Keratinocyte (primary cell): ENCODE measurements around the gene PACC1. TPM values are rescaled to one million over a fixed set of nuclear protein-coding genes. Genes with fewer than 3 reads are reported as not detected.

Experiments used
- DNase-seq: peaks from one replicate; pipeline ENCODE4 v3.0.0-alpha.2; 2011; ENCODE audit warnings: low read depth, missing footprints, low spot score
- FAIRE-seq: peaks from 2 replicates; lab custom pipeline; 2011; peaks lifted over from hg19 to GRCh38; lab: Jason Lieb, UNC
- H2AFZ ChIP-seq: 2 replicates; pipeline ENCODE4 v1.6.0; 2012; ENCODE audit warnings: low read length, control low read depth, inconsistent platforms; ENCODE audit not compliant: control insufficient read depth
- H3K27ac ChIP-seq: 2 replicates; pipeline ENCODE4 v1.5.1; 2011; ENCODE audit warnings: low read length; ENCODE audit not compliant: control insufficient read depth, insufficient read depth
- H3K27me3 ChIP-seq: 3 replicates; pipeline ENCODE4 v1.6.0; 2011; ENCODE audit warnings: low read length; ENCODE audit not compliant: control insufficient read depth, insufficient read depth; ENCODE audit errors: extremely low read depth
- H3K36me3 ChIP-seq, 2 experiments: 2 replicates in 1 of 2; 3 replicates in 1 of 2; pipeline ENCODE4 v1.5.1; 2011; ENCODE audit warnings: low read length in 2 of 2, mild to moderate bottlenecking in 1 of 2; ENCODE audit not compliant: control insufficient read depth in 2 of 2, insufficient read depth in 2 of 2; ENCODE audit errors: extremely low read depth in 1 of 2
- H3K4me1 ChIP-seq: 3 replicates; pipeline ENCODE4 v1.5.1; 2011; ENCODE audit warnings: low read length; ENCODE audit not compliant: control insufficient read depth, insufficient read depth; ENCODE audit errors: extremely low read depth
- H3K4me2 ChIP-seq: 3 replicates; pipeline ENCODE4 v1.6.0; 2011; ENCODE audit warnings: low read depth, low read length; ENCODE audit not compliant: control insufficient read depth, insufficient read depth; ENCODE audit errors: extremely low read depth
- H3K4me3 ChIP-seq, 3 experiments: fragments of 200-600 bp in 1 of 3; sonication (generic) in 1 of 3; 2 replicates in 2 of 3; 3 replicates in 1 of 3; pipeline ENCODE4 v1.5.1; 2011 to 2016; ENCODE audit warnings: low read length in 3 of 3, mild to moderate bottlenecking in 3 of 3, control low read depth in 2 of 3, inconsistent platforms in 1 of 3, low read depth in 1 of 3, mixed read lengths in 1 of 3, mixed run types in 1 of 3, moderate library complexity in 1 of 3; ENCODE audit not compliant: control insufficient read depth in 2 of 3, insufficient read depth in 2 of 3; ENCODE audit errors: extremely low read depth in 1 of 3
- H3K79me2 ChIP-seq: 2 replicates; pipeline ENCODE4 v1.6.0; 2012; ENCODE audit warnings: low read length; ENCODE audit not compliant: control insufficient read depth, insufficient read depth
- H3K9ac ChIP-seq: 3 replicates; pipeline ENCODE4 v1.6.0; 2011; ENCODE audit warnings: low read length; ENCODE audit not compliant: control insufficient read depth, insufficient read depth; ENCODE audit errors: extremely low read depth
- H3K9me1 ChIP-seq: 3 replicates; pipeline ENCODE4 v1.6.0; 2011; ENCODE audit warnings: low read length; ENCODE audit not compliant: control insufficient read depth, insufficient read depth; ENCODE audit errors: extremely low read depth
- H3K9me3 ChIP-seq: 2 replicates; pipeline ENCODE4 v1.5.1; 2012; ENCODE audit warnings: low read depth, low read length; ENCODE audit not compliant: control insufficient read depth
- H4K20me1 ChIP-seq: 3 replicates; pipeline ENCODE4 v1.6.0; 2011; ENCODE audit warnings: low read length; ENCODE audit not compliant: control insufficient read depth, insufficient read depth; ENCODE audit errors: extremely low read depth
- CTCF ChIP-seq, 3 experiments: IDR thresholded peaks in 1 of 3; conservative IDR thresholded peaks in 1 of 3; optimal IDR thresholded peaks in 1 of 3; 2 replicates in 2 of 3; 3 replicates in 1 of 3; pipeline versions ENCODE3 to v1.5.1; 2011; ENCODE audit warnings: low read length in 3 of 3, mild to moderate bottlenecking in 3 of 3, moderate library complexity in 2 of 3, control low read depth in 1 of 3, inconsistent platforms in 1 of 3; ENCODE audit not compliant: insufficient read depth in 2 of 3; ENCODE audit errors: extremely low read depth in 1 of 3
- EZH2 ChIP-seq: IDR thresholded peaks from one replicate; pipeline ENCODE4 v1.6.1; 2012; ENCODE audit warnings: inconsistent platforms, mild to moderate bottlenecking, low read length, moderate library complexity
- dilution Hi-C: fragments of 300-500 bp; cut with MboI; formaldehyde crosslinking; loops from one replicate; pipeline ENCODE4 v1.7.0; 2020; ENCODE audit warnings: low sequenced_read_pairs; ENCODE audit not compliant: extremely low pct_ligation_motif_present
- polyA plus RNA-seq, 5 experiments: library from polyadenylated mRNA; depleted of rRNA in 3 of 5; stranded (reverse) in 3 of 5; stranded (forward) in 1 of 5; unstranded in 1 of 5; fragments of >200 nt; gene quantifications; 1 replicate in 1 of 5; 2 replicates in 3 of 5; 3 replicates in 1 of 5; pipeline versions ENCODE4 v1.2.1 to v1.2.3, GENCODE V29; 2011 to 2012; ENCODE audit warnings: missing spikeins in 2 of 5, low read depth in 1 of 5, low replicate concordance in 1 of 5

PACC1 gene
- polyA plus RNA-seq, 1 donor (not counting 4 experiments of a cell fraction or from before 2014, with no cell fraction given), result 12.7 TPM

GRCh38 chr1:212401042-212401441 is 13.6 kb downstream of the PACC1 start:
- no peak overlapping the region for H2AFZ ChIP-seq
- no peaks in the 10 kb centered on the region for H3K9me1 ChIP-seq
- FAIRE-seq (no peak), DNase-seq (no peak)
- peaks cover 16% of the 10 kb centered on the region for H3K4me1 ChIP-seq
- no peak overlapping the region for H3K9ac ChIP-seq
- TF ChIP-seq EZH2 (no peak), CTCF (optimal IDR thresholded peaks at IDR 0.05 in 1 of 3, IDR thresholded peaks at IDR 0.05 in 1 of 3, conservative IDR thresholded peaks at IDR 0.05 in 1 of 3; ENCODE audit: extremely low read depth in 1 of 3, insufficient read depth in 2 of 3, low read length in 3 of 3) (no peak)
- peaks cover 8 to 12% of the 10 kb centered on the region in 2 experiments for H3K36me3 ChIP-seq
- H3K4me2 ChIP-seq, result no peak overlapping the region
- H3K27me3 ChIP-seq, result no peaks in the 10 kb centered on the region
- H4K20me1 ChIP-seq, result no peaks in the 10 kb centered on the region
- H3K9me3 ChIP-seq, result peaks cover 9% of the 10 kb centered on the region
- dilution Hi-C loops, result no loop called here
- H3K79me2 ChIP-seq, result peaks cover 4% of the 10 kb centered on the region
- H3K27ac ChIP-seq, result no peak overlapping the region
- H3K4me3 ChIP-seq, result no peak overlapping the region

- FAIRE-seq, result no peak
These were observed 17.5 kb downstream of the PACC1 start for GRCh38 chr1:212397171-212397570.

More at GRCh38 chr1:212397171-212397570, 17.5 kb downstream of the PACC1 start:
- Histone ChIP-seq H3K4me3 (no peak overlapping the region), H3K9me1 (no peaks in the 10 kb centered on the region), H3K9ac (no peak overlapping the region), H4K20me1 (no peaks in the 10 kb centered on the region), H2AFZ (no peak overlapping the region), H3K27ac (no peak overlapping the region), H3K79me2 (peaks cover 5% of the 10 kb centered on the region), H3K4me2 (no peak overlapping the region), H3K9me3 (peaks cover 9% of the 10 kb centered on the region), H3K36me3 (peaks cover 0 to 1% of the 10 kb centered on the region in 2 experiments), H3K27me3 (no peaks in the 10 kb centered on the region), H3K4me1 (peaks cover 5% of the 10 kb centered on the region)
- TF ChIP-seq EZH2 (no peak), CTCF (optimal IDR thresholded peaks at IDR 0.05 in 1 of 3, IDR thresholded peaks at IDR 0.05 in 1 of 3, conservative IDR thresholded peaks at IDR 0.05 in 1 of 3; ENCODE audit: extremely low read depth in 1 of 3, insufficient read depth in 2 of 3, low read length in 3 of 3) (no peak)
- DNase-seq, result no peak
- dilution Hi-C loops, result no loop called here
